Bladder microvascular endothelial cell (primary cell): ENCODE results near the gene PIK3CB. TPM values are rescaled to one million over a fixed set of nuclear protein-coding genes. Genes with fewer than 3 reads are reported as not detected.

ENCODE experiments used
- total RNA-seq: library from RNA; depleted of rRNA; stranded (reverse); fragments of >200 nt; gene quantifications from 2 replicates; pipeline ENCODE4 v1.2.3, GENCODE V29; 2014

PIK3CB gene
- total RNA-seq, result 11.2 and 30.6 TPM in 2 replicates

DNA sequence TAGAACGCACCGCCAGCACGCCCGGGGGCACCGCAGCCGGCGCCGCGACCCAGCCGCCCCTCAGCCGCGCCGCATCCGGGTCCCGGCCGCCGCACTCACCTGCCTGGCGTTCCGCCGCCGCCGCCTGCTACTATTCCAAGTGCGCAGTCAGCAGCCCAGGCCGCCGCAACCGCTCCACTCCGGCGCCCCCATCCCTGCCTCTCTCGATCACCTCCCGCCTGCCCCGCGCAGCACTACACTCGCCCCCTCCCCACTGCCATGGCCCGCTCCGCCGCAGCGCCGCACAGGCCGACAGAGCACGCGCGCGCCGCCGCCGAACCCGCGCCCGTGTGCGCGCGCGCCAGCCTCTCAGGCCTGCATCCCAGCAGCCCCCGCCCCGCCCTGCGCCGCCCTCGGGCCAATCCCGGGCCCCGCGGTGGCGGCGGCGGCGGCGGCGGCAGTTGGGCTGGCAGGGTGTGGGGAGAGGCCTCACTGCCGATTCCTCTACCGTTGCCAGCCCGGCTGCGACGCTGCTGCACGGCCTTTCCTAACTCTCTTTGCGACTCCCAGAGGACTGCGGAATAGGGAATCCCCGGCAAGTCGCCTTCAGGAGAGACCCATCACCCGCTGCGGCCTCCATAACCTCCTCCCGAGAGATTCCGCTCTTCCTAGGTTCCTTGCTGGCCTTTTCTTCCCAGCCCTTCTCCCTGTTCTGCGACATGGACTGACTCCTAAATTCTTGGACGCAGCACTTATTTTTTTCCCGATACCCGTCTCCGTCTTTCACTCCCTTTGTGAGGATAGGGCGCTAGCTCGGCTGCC, at the start of gene PIK3CB:
TSS of gene PIK3CB (minus strand) at position 333 of the 801 bp plus-strand sequence. CDS start 75,585 bp downstream, outside the sequence.

DNA sequence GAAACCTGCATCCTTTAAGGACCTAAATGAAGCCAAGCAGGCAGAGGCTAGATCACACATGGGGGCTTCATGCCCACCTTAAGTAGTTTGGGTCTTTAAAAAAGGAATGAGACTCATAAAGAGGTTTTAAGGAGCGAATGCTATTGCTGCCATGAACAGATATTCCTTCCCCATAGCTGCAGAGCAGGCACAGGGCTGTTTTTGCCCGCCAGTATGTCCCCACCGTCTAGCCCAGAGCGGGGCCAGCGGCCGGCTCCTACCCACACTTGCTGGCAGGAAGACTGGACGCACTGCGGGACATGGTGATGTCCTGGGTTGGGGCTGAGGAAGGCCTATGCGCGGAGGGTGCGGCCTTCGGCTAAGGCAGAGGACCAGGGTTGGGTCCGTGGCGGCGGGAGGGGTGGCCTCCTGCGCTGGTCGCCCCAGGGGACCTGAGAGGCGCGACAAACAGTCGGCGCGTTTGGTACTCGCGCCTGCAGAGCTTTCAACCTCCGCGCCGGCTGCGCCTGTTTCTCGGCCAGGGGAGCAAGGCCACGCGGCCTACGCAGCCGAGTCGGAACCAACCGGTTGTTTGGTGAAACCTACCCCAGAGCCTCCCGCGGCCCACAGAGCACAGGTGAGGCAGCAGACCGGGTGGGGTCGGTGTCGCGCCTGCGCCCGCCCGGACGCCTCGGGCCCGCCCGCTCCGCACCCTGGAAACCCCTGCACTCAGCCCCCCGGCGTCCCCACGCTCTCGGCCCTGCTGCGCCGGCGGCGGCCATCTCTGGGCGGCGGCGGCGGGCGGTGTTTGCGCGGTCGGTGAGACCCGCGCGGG, 226.2 kb downstream of the PIK3CB start, which contains the start of gene FAIM:
TSS of gene FAIM (plus strand) at position 450 of the 814 bp plus-strand sequence. CDS start 10,956 bp downstream, outside the sequence.

Other genes starting within 250 kb of the PIK3CB start
- 7.6 and 14.3 TPM in 2 replicates for gene CEP70, start 240.7 kb downstream of the PIK3CB start, total RNA-seq
- 7.3 and 7.9 TPM in 2 replicates for gene FAIM, start 226.2 kb downstream of the PIK3CB start, total RNA-seq
- under 0.01 TPM in 1 of 2 replicates, not detected in the other for gene FOXL2, start 112.2 kb upstream of the PIK3CB start, total RNA-seq
- gene FOXL2NB, start 112.3 kb upstream of the PIK3CB start, total RNA-seq, result not detected in 2 replicates
- not detected in 2 replicates for gene PRR23A, start 171.3 kb upstream of the PIK3CB start, total RNA-seq
- not detected in 2 replicates for gene PRR23B, start 186.0 kb upstream of the PIK3CB start, total RNA-seq
- not detected in 2 replicates for gene PRR23C, start 210.0 kb upstream of the PIK3CB start, total RNA-seq